Measurements from ENCODE around the gene SART3.

SART3 gene

GRCh38 chr12:108565146-108565545, 4.2 kb upstream of the SART3 start:
- peaks cover 59% of the 10 kb centered on the region for H3K36me3 ChIP-seq
- H3K9me3 ChIP-seq = no peaks in the 10 kb centered on the region
- no peak overlapping the region for H3K27ac ChIP-seq
- H3K4me3 ChIP-seq (ENCODE audit: low read depth in 1 of 2, low read length in 1 of 2) = no peak overlapping the region
- peaks cover 26 to 28% of the 10 kb centered on the region in 2 experiments for H3K4me1 ChIP-seq (ENCODE audit: control insufficient read depth in 1 of 2, insufficient read depth in 1 of 2, low read depth in 1 of 2, low read length in 1 of 2)
- no peaks in the 10 kb centered on the region for H3K27me3 ChIP-seq
- TF ChIP-seq CTCF (IDR thresholded peaks at IDR 0.05) = no peak

GRCh38 chr12:108564724-108565123, 3.8 kb upstream of the SART3 start:
- Histone ChIP-seq H3K36me3 (peaks cover 55% of the 10 kb centered on the region), H3K4me1 (ENCODE audit: control insufficient read depth in 1 of 2, insufficient read depth in 1 of 2, low read depth in 1 of 2, low read length in 1 of 2) (peaks cover 31 to 32% of the 10 kb centered on the region in 2 experiments), H3K27me3 (no peaks in the 10 kb centered on the region), H3K4me3 (ENCODE audit: low read depth in 1 of 2, low read length in 1 of 2) (no peak overlapping the region), H3K27ac (no peak overlapping the region), H3K9me3 (no peaks in the 10 kb centered on the region)
- no peak for TF ChIP-seq CTCF (IDR thresholded peaks at IDR 0.05)

GRCh38 chr12:108563804-108564151, 2.8 kb upstream of the SART3 start:
- Histone ChIP-seq H3K27ac (peak overlapping the region; percentile 92), H3K36me3 (peaks cover 46% of the 10 kb centered on the region), H3K4me3 (ENCODE audit: low read depth in 1 of 2, low read length in 1 of 2) (peak overlapping the region; percentile 71 to 88), H3K27me3 (no peaks in the 10 kb centered on the region), H3K4me1 (ENCODE audit: control insufficient read depth in 1 of 2, insufficient read depth in 1 of 2, low read depth in 1 of 2, low read length in 1 of 2) (peaks cover 36 to 38% of the 10 kb centered on the region in 2 experiments), H3K9me3 (no peaks in the 10 kb centered on the region)
- TF ChIP-seq CTCF (IDR thresholded peaks at IDR 0.05) = no peak

- H3K4me1 ChIP-seq (ENCODE audit: control insufficient read depth in 1 of 2, insufficient read depth in 1 of 2, low read depth in 1 of 2, low read length in 1 of 2) = peaks cover 36 to 38% of the 10 kb centered on the region in 2 experiments
- no peaks in the 10 kb centered on the region for H3K9me3 ChIP-seq
- H3K36me3 ChIP-seq = peaks cover 41% of the 10 kb centered on the region
Measured at GRCh38 chr12:108563136-108563803, 2.3 kb upstream of the SART3 start.

GRCh38 chr12:108562348-108563135, 1.6 kb upstream of the SART3 start, which contains the start of gene ISCU:
Gene ISCU (plus strand): TSS chr12:108562596. CDS start chr12:108562623, 27 bp downstream.
- Histone ChIP-seq H3K27me3 (no peaks in the 10 kb centered on the region), H3K4me1 (ENCODE audit: control insufficient read depth in 1 of 2, insufficient read depth in 1 of 2, low read depth in 1 of 2, low read length in 1 of 2) (peaks cover 36 to 38% of the 10 kb centered on the region in 2 experiments), H3K4me3 (ENCODE audit: low read depth in 1 of 2, low read length in 1 of 2) (peak within 1 kb of the TSS; percentile 71 to 88), H3K9me3 (no peaks in the 10 kb centered on the region), H3K36me3 (peaks cover 33% of the 10 kb centered on the region), H3K27ac (peak within 1 kb of the TSS; percentile 92)
- TF ChIP-seq CTCF (IDR thresholded peaks at IDR 0.05) = no peak

More at GRCh38 chr12:108563136-108563803, 2.3 kb upstream of the SART3 start:
- peak; percentile 73 for TF ChIP-seq CTCF (IDR thresholded peaks at IDR 0.05)
- H3K27ac ChIP-seq = peak overlapping the region; percentile 92
- no peaks in the 10 kb centered on the region for H3K27me3 ChIP-seq
- peak overlapping the region; percentile 71 to 88 for H3K4me3 ChIP-seq (ENCODE audit: low read depth in 1 of 2, low read length in 1 of 2)
